Kidney (tissue), 14 donors: ENCODE measurements around the gene CST5. TPM values are rescaled to one million over a fixed set of nuclear protein-coding genes. Genes with fewer than 3 reads are reported as not detected.
"Not testable (repeated sequence)": the region's sequence is repeated elsewhere in the genome, so short reads cannot be mapped to it uniquely, and the experiment has no call there.

ENCODE experiments used
- DNase-seq, 5 donors: peaks; one replicate each; pipeline ENCODE4 v3.0.0-alpha.2; 2013 to 2020
- FAIRE-seq: peaks from 2 replicates; lab custom pipeline; 2012; peaks lifted over from hg19 to GRCh38; lab: Jason Lieb, UNC
- H3K27ac ChIP-seq, 2 donors: one replicate each; pipeline ENCODE4 v1.7.0; 2013; ENCODE audit warnings: low read depth in 2 of 2, low read length in 2 of 2, inconsistent platforms in 1 of 2
- H3K27me3 ChIP-seq: one replicate; pipeline ENCODE4 v1.7.1; 2013; ENCODE audit warnings: low read length, inconsistent platforms; ENCODE audit not compliant: control insufficient read depth, insufficient read depth
- H3K36me3 ChIP-seq, 3 donors: one replicate each; pipeline versions ENCODE4 v1.7.0 to v1.7.1; 2013; ENCODE audit warnings: low read length in 3 of 3, control low read depth in 1 of 3, inconsistent platforms in 1 of 3; ENCODE audit not compliant: insufficient read depth in 3 of 3, control insufficient read depth in 2 of 3
- H3K4me1 ChIP-seq, 3 donors: one replicate each; pipeline versions ENCODE4 v1.7.0 to v1.7.1; 2013; ENCODE audit warnings: low read length in 3 of 3, inconsistent platforms in 1 of 3, low read depth in 1 of 3; ENCODE audit not compliant: control insufficient read depth in 2 of 3, insufficient read depth in 2 of 3
- H3K4me3 ChIP-seq, 3 donors: one replicate each; pipeline versions ENCODE4 v1.7.0 to v1.8.1; 2013; ENCODE audit warnings: low read length in 3 of 3, control low read depth in 1 of 3, inconsistent platforms in 1 of 3
- H3K9ac ChIP-seq, 3 donors: one replicate each; pipeline versions ENCODE4 v1.7.0 to v1.7.1; 2013; ENCODE audit warnings: low read length in 3 of 3, control low read depth in 1 of 3, inconsistent platforms in 1 of 3
- H3K9me3 ChIP-seq, 3 donors: one replicate each; pipeline versions ENCODE4 v1.7.0 to v1.7.1; 2013; ENCODE audit warnings: low read length in 3 of 3, control low read depth in 1 of 3, inconsistent platforms in 1 of 3; ENCODE audit not compliant: control insufficient read depth in 2 of 3, insufficient read depth in 1 of 3
- intact Hi-C: fragments of 100-400 bp; cut with DNase I; formaldehyde crosslinking; loops from one replicate; pipeline ENCODE4 v1.11.1; 2022
- polyA plus RNA-seq: library from polyadenylated mRNA; stranded (reverse); fragments of 350-450 nt; fragmentation: Illumina TruSeq; extraction: RNeasy Lipid Tissue Mini Kit (QIAGEN cat#74804); gene quantifications from one replicate; pipeline ENCODE4 v1.2.3, GENCODE V29; 2014; ENCODE audit warnings: low read depth, low replicate concordance; ENCODE audit not compliant: insufficient read depth
- total RNA-seq: library from RNA; stranded (reverse); fragmentation: NEBNext Ultra II Directional; extraction: Animal tissue kit (Norgen Biotek cat#: 25700); gene quantifications from one replicate; pipeline ENCODE4 v1.2.1, GENCODE V29; 2021
- TF ChIP-seq, protein P1 (sequence below): IDR thresholded peaks from 3 replicates; pipeline ENCODE4 v1.5.1; 2012; ENCODE audit warnings: mild to moderate bottlenecking, moderate library complexity, borderline replicate concordance; ENCODE audit not compliant: insufficient read depth; ENCODE audit errors: extremely low read depth
- donor health status: control.
- donor health status: control.
- donor health status: control.
- donor health status: control.
- donor health status: control.
- donor health status: DM: yes; HTN: yes; CAD: no.
- donor health status: Normal renal cell carcinoma (clear cell type).

The CST5 gene
- total and polyA plus RNA-seq, 2 donors from 2014 or later, result not detected

DNA sequence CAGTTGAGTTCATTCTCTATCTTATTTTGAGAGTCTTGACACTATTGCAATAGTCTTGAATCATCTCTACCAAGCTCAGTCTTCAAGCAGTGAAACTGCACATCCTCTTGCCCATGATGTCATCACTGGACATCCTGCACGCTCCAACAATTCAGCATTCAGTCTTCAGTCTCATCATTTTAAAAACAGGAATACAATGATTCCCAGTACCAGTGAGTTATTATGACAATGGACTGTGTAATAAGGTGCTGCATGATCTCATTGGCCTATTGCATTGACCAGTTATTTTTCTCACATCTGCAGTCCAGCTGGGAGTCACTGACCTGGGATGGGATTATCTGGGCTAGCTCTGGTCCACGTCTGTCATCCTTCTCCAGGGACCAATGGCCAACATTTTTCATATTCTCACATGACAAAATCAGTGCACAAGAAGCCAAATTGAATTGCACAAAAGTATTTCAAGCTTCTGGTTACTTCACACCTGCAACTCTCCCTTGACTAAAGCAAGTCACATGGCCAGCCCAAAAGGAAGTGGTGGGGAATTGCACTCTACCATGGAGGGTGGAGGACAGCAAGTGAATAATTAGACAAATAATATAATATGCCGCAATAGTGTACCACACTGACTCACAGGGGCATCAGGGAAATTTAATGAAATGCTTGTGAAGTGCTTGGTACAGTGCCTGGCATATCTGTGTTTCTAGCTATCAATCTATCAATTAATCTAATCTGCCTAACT lies 46.6 kb downstream of the CST5 start:
- no peaks in the 10 kb centered on the region for H3K27me3 ChIP-seq
- intact Hi-C loops, result no loop called here
- FAIRE-seq, result no peak
- no peak for DNase-seq
- H3K36me3 ChIP-seq, result no peaks in the 10 kb centered on the region
- TF ChIP-seq, protein P1, sequence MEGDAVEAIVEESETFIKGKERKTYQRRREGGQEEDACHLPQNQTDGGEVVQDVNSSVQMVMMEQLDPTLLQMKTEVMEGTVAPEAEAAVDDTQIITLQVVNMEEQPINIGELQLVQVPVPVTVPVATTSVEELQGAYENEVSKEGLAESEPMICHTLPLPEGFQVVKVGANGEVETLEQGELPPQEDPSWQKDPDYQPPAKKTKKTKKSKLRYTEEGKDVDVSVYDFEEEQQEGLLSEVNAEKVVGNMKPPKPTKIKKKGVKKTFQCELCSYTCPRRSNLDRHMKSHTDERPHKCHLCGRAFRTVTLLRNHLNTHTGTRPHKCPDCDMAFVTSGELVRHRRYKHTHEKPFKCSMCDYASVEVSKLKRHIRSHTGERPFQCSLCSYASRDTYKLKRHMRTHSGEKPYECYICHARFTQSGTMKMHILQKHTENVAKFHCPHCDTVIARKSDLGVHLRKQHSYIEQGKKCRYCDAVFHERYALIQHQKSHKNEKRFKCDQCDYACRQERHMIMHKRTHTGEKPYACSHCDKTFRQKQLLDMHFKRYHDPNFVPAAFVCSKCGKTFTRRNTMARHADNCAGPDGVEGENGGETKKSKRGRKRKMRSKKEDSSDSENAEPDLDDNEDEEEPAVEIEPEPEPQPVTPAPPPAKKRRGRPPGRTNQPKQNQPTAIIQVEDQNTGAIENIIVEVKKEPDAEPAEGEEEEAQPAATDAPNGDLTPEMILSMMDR, result no peak
- no peak overlapping the region for H3K27ac ChIP-seq
- no peak overlapping the region for H3K4me3 ChIP-seq
- no peaks in the 10 kb centered on the region for H3K9me3 ChIP-seq
- H3K4me1 ChIP-seq, result no peaks in the 10 kb centered on the region
- no peak overlapping the region for H3K9ac ChIP-seq

DNA sequence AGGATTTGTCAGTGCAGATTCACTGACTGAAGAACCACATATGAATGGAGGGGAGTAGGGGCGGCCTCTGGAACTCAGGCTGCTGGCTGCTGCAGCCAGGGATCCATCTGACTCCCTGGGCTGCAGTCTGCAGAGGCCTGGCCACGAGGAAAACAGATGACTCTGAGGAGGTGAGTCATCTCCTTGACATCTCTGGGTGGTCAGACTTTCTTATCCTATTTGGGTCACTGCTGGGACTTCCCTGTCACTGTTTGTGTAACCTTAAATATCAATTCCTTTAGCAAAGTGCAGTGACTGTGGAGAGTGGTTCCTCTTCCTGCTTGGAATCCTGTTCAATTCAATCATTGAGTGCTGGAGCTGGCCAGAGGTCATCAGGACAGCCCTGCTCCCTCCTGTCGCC lies 47.6 kb downstream of the CST5 start:
- intact Hi-C loops, H3K27me3 ChIP-seq, H3K36me3 ChIP-seq, H3K4me3 ChIP-seq, H3K9ac ChIP-seq, H3K4me1 ChIP-seq, FAIRE-seq, H3K27ac ChIP-seq, DNase-seq, H3K9me3 ChIP-seq: not testable (repeated sequence)

DNA sequence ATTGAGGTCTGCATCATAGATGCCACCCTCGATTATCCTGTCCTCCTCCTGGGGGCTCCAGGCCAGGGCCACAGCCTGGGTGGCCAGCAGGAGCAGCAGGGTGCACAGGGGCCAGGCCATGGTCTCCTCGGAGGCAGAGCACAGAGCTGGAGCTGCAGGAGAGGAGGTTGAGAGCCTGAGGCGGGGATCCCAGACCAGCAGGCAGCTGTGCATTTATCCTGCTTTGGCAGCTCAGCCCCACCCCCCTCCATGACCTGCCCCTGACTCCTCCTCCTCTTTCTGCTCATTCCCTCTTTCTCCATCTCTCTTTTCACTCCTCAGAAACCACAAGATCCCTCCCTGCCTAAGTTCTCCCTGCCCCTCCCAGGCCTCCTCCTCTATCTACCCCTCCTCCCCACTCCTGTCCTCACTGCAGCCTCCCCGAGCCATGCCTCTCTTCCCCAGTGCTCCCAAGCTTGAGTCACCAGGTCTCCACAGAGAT lies 53.0 kb downstream of the CST5 start, which contains the start of gene CST2:
CST2 (minus strand) TSS at position 189 of the 481 bp plus-strand sequence; CDS start at position 120, 69 bp downstream.
- no peaks in the 10 kb centered on the region for H3K9me3 ChIP-seq
- no peaks in the 10 kb centered on the region for H3K27me3 ChIP-seq
- no peak within 1 kb of the TSS for H3K27ac ChIP-seq
- no peaks in the 10 kb centered on the region for H3K4me1 ChIP-seq
- no peak within 1 kb of the TSS for H3K4me3 ChIP-seq
- DNase-seq, result peak in 1 of 5 donors; percentile 5
- FAIRE-seq, result no peak
- TF ChIP-seq, protein P1, result no peak
- intact Hi-C loops, result no loop called here
- H3K9ac ChIP-seq, result no peak within 1 kb of the TSS
- no peaks in the 10 kb centered on the region for H3K36me3 ChIP-seq

Other genes starting within 250 kb of the CST5 start
- gene CST3, start 241.8 kb downstream of the CST5 start, total RNA-seq, result 852 TPM
- gene CST3, start 241.8 kb downstream of the CST5 start, polyA plus RNA-seq, result 942 TPM
- gene CST4, start 190.7 kb downstream of the CST5 start, total RNA-seq, result not detected
- gene CST4, start 190.7 kb downstream of the CST5 start, polyA plus RNA-seq, result not detected
- not detected for gene CST1, start 128.8 kb downstream of the CST5 start, total RNA-seq
- not detected for gene CST1, start 128.8 kb downstream of the CST5 start, polyA plus RNA-seq
- not detected for gene CST2, start 53.0 kb downstream of the CST5 start, total RNA-seq
- not detected for gene CST2, start 53.0 kb downstream of the CST5 start, polyA plus RNA-seq
- gene GGTLC1, start 109.0 kb upstream of the CST5 start, total RNA-seq, result not detected
- gene GGTLC1, start 109.0 kb upstream of the CST5 start, polyA plus RNA-seq, result not detected